Neural cell (in vitro differentiated cells): ENCODE measurements around the gene TBCK.
"Not testable (repeated sequence)": the region's sequence is repeated elsewhere in the genome, so short reads cannot be mapped to it uniquely, and the experiment has no call there.

Source experiments
- CTCF ChIP-seq: fragments of 450-650 bp; IDR thresholded peaks from 2 replicates; pipeline ENCODE4 v1.5.1; 2014; ENCODE audit warnings: antibody characterized with exemption, mild to moderate bottlenecking, moderate library complexity; ENCODE audit not compliant: poor library complexity, severe bottlenecking
- MXI1 ChIP-seq: fragments of 450-650 bp; conservative IDR thresholded peaks from 2 replicates; pipeline ENCODE4 v1.6.1; 2014; ENCODE audit warnings: antibody characterized with exemption, mild to moderate bottlenecking; ENCODE audit not compliant: poor library complexity, severe bottlenecking
- POLR2AphosphoS5 ChIP-seq: IDR thresholded peaks from 2 replicates; pipeline ENCODE4 v1.6.1; 2012
- SMC3 ChIP-seq: fragments of 450-650 bp; conservative IDR thresholded peaks from 2 replicates; pipeline ENCODE4 v1.6.1; 2014; ENCODE audit warnings: antibody characterized with exemption, mild to moderate bottlenecking, moderate library complexity; ENCODE audit not compliant: poor library complexity

- not testable (repeated sequence) for TF ChIP-seq CTCF, MXI1, SMC3, POLR2AphosphoS5
Observed at GRCh38 chr4:106321168-106321567, 5.2 kb upstream of the TBCK start.
